GM23248 (cell line): ENCODE measurements around the gene SMIM26. TPM values are rescaled to one million over a fixed set of nuclear protein-coding genes. Genes with fewer than 3 reads are reported as not detected.

Experiments used
- DNase-seq: peaks from one replicate; pipeline ENCODE4 v3.0.0-alpha.2; 2015
- H2AFZ ChIP-seq: fragments of 200-600 bp; sonication (generic); 2 replicates; pipeline ENCODE4 v1.6.1; 2016; ENCODE audit warnings: antibody characterized with exemption
- H3F3A ChIP-seq: fragments of 200-600 bp; sonication (generic); 2 replicates; pipeline ENCODE4 v1.6.1; 2016; ENCODE audit warnings: mild to moderate bottlenecking, antibody characterized with exemption, mixed run types; ENCODE audit not compliant: insufficient read depth
- H3K27ac ChIP-seq: fragments of 200-600 bp; sonication (generic); 2 replicates; pipeline ENCODE4 v1.5.1; 2016; ENCODE audit warnings: mild to moderate bottlenecking
- H3K27me3 ChIP-seq: fragments of 200-600 bp; sonication (generic); replicated peaks from 2 replicates; pipeline ENCODE4 v1.6.1; 2016; ENCODE audit warnings: mild to moderate bottlenecking; ENCODE audit not compliant: insufficient read depth
- H3K36me3 ChIP-seq: fragments of 200-600 bp; sonication (generic); 2 replicates; pipeline ENCODE4 v1.6.1; 2016; ENCODE audit warnings: low read depth, mild to moderate bottlenecking
- H3K4me1 ChIP-seq: fragments of 200-600 bp; sonication (generic); 2 replicates; pipeline ENCODE4 v1.6.1; 2016; ENCODE audit warnings: mild to moderate bottlenecking; ENCODE audit not compliant: insufficient read depth
- H3K4me2 ChIP-seq: fragments of 200-600 bp; sonication (generic); one replicate; pipeline ENCODE4 v1.6.1; 2016; ENCODE audit warnings: mild to moderate bottlenecking; ENCODE audit not compliant: unreplicated experiment
- H3K4me3 ChIP-seq: fragments of 200-600 bp; sonication (generic); 2 replicates; pipeline ENCODE4 v1.5.1; 2016; ENCODE audit warnings: mild to moderate bottlenecking
- H3K79me2 ChIP-seq: fragments of 200-600 bp; sonication (generic); 2 replicates; pipeline ENCODE4 v1.6.1; 2016; ENCODE audit warnings: mild to moderate bottlenecking; ENCODE audit not compliant: insufficient read depth
- H3K9ac ChIP-seq: fragments of 200-600 bp; sonication (generic); 2 replicates; pipeline ENCODE4 v1.6.1; 2016; ENCODE audit warnings: mild to moderate bottlenecking
- H3K9me2 ChIP-seq: fragments of 200-600 bp; sonication (generic); 2 replicates; pipeline ENCODE4 v1.6.1; 2016; ENCODE audit warnings: mixed run types, mild to moderate bottlenecking, moderate library complexity; ENCODE audit not compliant: insufficient read depth
- H3K9me3 ChIP-seq: fragments of 200-600 bp; sonication (generic); one replicate; pipeline ENCODE4 v1.6.1; 2017; ENCODE audit warnings: low read depth
- H4K20me1 ChIP-seq: fragments of 200-600 bp; sonication (generic); 2 replicates; pipeline ENCODE4 v1.6.0; 2016; ENCODE audit not compliant: insufficient read depth
- EZH2 ChIP-seq: fragments of 200-600 bp; sonication (generic); IDR thresholded peaks from 2 replicates; pipeline ENCODE4 v1.6.1; 2018; ENCODE audit warnings: antibody characterized with exemption, mild to moderate bottlenecking; ENCODE audit not compliant: insufficient read depth, poor library complexity, severe bottlenecking
- EZH2phosphoT487 ChIP-seq: fragments of 200-600 bp; sonication (generic); IDR thresholded peaks from 2 replicates; pipeline ENCODE4 v1.6.1; 2018; ENCODE audit warnings: antibody characterized with exemption, moderate library complexity, mild to moderate bottlenecking, low read depth; ENCODE audit not compliant: insufficient read depth
- WGBS, 2 experiments: methylation state at CpG; one replicate each; pipeline ENCODE4 v1.1.6; 2015 to 2017; ENCODE audit warnings: low lambda C conversion rate in 2 of 2, low coverage in 1 of 2; ENCODE audit errors: missing lambda C conversion rate in 2 of 2; 5-methylcytosine and 5-hydroxymethylcytosine counted together
- in situ Hi-C: fragments of 300-500 bp; cut with MboI; formaldehyde crosslinking; loops from 2 replicates; pipeline ENCODE4 v1.15.0; 2020
- polyA plus RNA-seq: library from polyadenylated mRNA; unstranded; fragments of >200 nt; fragmentation: Nextera tagmentation; extraction: Ambion mirVana; gene quantifications from 2 replicates; pipeline ENCODE4 v1.2.1, GENCODE V29; 2016
- total RNA-seq: library from RNA; depleted of rRNA; stranded (reverse); fragments of >200 nt; shearing (Covaris generic); gene quantifications from 2 replicates; pipeline ENCODE4 v1.2.3, GENCODE V29; 2014

SMIM26 gene
- total and polyA plus RNA-seq, 2 experiments from 2014 or later, result 54.9 to 142 TPM

DNA sequence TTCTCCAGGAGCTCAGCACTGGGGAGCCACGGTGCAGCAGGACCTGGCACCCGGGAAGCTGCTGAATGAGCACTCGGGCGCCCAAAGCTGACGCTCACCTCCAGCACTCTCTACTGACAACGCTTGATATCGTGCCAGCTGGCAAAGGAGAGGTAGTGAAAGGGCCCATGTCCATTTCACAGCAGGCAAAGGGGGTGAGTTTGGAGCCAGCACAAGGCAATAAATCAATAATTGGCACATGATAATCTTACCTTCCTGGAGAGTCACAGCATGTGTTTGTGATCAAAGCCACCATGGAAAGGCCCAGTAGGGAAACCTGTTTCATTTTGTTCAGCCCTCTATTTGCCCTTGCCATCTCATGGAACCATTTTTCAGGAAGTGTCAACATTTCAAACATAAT, 23.3 kb upstream of the SMIM26 start:
- WGBS, 2 experiments, result 95 to 98% methylated on average over 7 of the region's 7 CpGs
- TF ChIP-seq EZH2, result no peak
- TF ChIP-seq EZH2phosphoT487, result no peak
- no peak overlapping the region for H2AFZ ChIP-seq
- no peak overlapping the region for H3K27ac ChIP-seq
- no peak overlapping the region for H3K9ac ChIP-seq
- H3K4me1 ChIP-seq, result peaks cover 20% of the 10 kb centered on the region
- no peaks in the 10 kb centered on the region for H3K79me2 ChIP-seq
- H3K4me2 ChIP-seq, result no peak overlapping the region
- H3K36me3 ChIP-seq, result peaks cover 10% of the 10 kb centered on the region
- H4K20me1 ChIP-seq, result no peaks in the 10 kb centered on the region
- no peak overlapping the region for H3K4me3 ChIP-seq
- H3K9me3 ChIP-seq, result no peaks in the 10 kb centered on the region
- in situ Hi-C loops, result no loop called here
- peaks cover 34% of the 10 kb centered on the region for H3F3A ChIP-seq
- H3K27me3 ChIP-seq, result no peaks in the 10 kb centered on the region
- DNase-seq, result no peak
- H3K9me2 ChIP-seq, result no peaks in the 10 kb centered on the region

DNA sequence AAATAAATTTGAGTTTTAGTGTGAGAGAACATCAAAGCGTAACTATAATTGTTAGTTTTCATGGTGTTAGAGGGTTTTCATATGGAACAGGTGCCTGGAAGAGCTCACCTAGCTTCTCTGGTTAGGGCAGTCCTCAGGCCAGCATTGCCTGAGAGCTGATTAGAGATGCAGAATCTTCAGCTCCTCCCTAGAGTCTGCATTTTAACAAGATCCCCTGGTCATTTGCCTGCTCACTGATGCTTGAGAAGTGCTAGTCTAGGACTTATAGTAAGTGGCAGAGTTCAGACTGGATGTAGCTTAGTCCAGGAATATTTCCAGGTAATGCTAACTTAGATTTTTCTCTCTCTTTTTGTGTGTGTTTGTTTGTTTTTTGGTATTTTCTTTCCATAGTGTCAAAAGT, 21.7 kb upstream of the SMIM26 start:
- Histone ChIP-seq H3K4me2 (no peak overlapping the region), H4K20me1 (no peaks in the 10 kb centered on the region), H3K36me3 (peaks cover 24% of the 10 kb centered on the region), H3K27me3 (no peaks in the 10 kb centered on the region), H3F3A (peaks cover 27% of the 10 kb centered on the region), H3K4me1 (peaks cover 20% of the 10 kb centered on the region), H3K9me2 (no peaks in the 10 kb centered on the region), H3K4me3 (no peak overlapping the region), H3K27ac (no peak overlapping the region), H3K9me3 (no peaks in the 10 kb centered on the region), H3K9ac (no peak overlapping the region), H3K79me2 (no peaks in the 10 kb centered on the region), H2AFZ (no peak overlapping the region)
- WGBS, 2 experiments, result 98 to 100% methylated on average over 1 of the region's 1 CpG
- no peak for TF ChIP-seq EZH2phosphoT487
- no peak for TF ChIP-seq EZH2
- in situ Hi-C loops, result no loop called here
- no peak for DNase-seq

- H3K9me2 ChIP-seq, result no peaks in the 10 kb centered on the region
- no peak overlapping the region for H3K4me2 ChIP-seq
- no peaks in the 10 kb centered on the region for H3K27me3 ChIP-seq
- WGBS, 2 experiments, result 98% methylated on average over 3 of the region's 3 CpGs
- H3K9ac ChIP-seq, result no peak overlapping the region
- H3K4me1 ChIP-seq, result peaks cover 4% of the 10 kb centered on the region; the same call in 1 of the 2 replicates
- peaks cover under 1% of the 10 kb centered on the region; the same call in 1 of the 2 replicates for H3F3A ChIP-seq
- H2AFZ ChIP-seq, result no peak overlapping the region
- no peak overlapping the region for H3K27ac ChIP-seq
- DNase-seq, result no peak
- in situ Hi-C loops, result no loop called here
- peaks cover 35% of the 10 kb centered on the region for H3K36me3 ChIP-seq
- H3K79me2 ChIP-seq, result no peaks in the 10 kb centered on the region
- no peak for TF ChIP-seq EZH2
- TF ChIP-seq EZH2phosphoT487, result no peak
- H3K4me3 ChIP-seq, result no peak overlapping the region
- H4K20me1 ChIP-seq, result no peaks in the 10 kb centered on the region
- H3K9me3 ChIP-seq, result no peaks in the 10 kb centered on the region
These were observed 18.8 kb upstream of the SMIM26 start for GRCh38 chr20:18548465-18548864.

DNA sequence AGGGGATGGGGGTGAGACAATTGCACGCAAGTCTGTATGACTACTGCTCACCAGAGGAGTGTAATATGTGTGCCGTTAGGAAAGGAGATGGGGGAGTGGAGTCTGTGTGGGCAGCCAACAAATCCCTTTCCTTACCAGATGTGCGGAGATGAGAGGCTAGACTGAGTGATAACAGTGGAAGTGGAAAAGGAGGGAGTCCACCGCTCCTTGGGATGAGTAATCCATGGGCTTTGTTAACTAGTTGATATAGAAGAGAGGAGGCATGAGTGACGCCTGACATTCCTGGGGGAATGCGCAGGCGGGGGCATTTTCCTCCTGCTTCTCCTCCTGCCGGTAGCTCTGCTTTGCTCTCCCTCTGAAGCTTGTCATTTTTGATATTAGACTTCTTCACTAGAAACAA, 13.5 kb upstream of the SMIM26 start:
- Histone ChIP-seq H3K27me3 (no peaks in the 10 kb centered on the region), H3K36me3 (peaks cover 40% of the 10 kb centered on the region; the same call in 1 of the 2 replicates), H4K20me1 (no peaks in the 10 kb centered on the region), H3K9me3 (no peaks in the 10 kb centered on the region), H3K27ac (no peak overlapping the region), H2AFZ (no peak overlapping the region), H3F3A (no peaks in the 10 kb centered on the region), H3K9ac (no peak overlapping the region), H3K9me2 (no peaks in the 10 kb centered on the region), H3K4me1 (no peaks in the 10 kb centered on the region), H3K4me2 (no peak overlapping the region), H3K79me2 (no peaks in the 10 kb centered on the region), H3K4me3 (no peak overlapping the region)
- WGBS, 2 experiments, result 97 to 98% methylated on average over 8 of the region's 8 CpGs
- no peak for DNase-seq
- TF ChIP-seq EZH2, result no peak
- TF ChIP-seq EZH2phosphoT487, result no peak
- in situ Hi-C loops, result no loop called here

- H3K79me2 ChIP-seq, result peaks cover 34% of the 10 kb centered on the region
- peak overlapping the region; percentile 91 for H3K4me2 ChIP-seq
- H3K27ac ChIP-seq, result peak overlapping the region; percentile 64
- in situ Hi-C loops, result no loop called here
- peak overlapping the region; percentile 89 for H3K9ac ChIP-seq
- H3K36me3 ChIP-seq, result peaks cover 13% of the 10 kb centered on the region; the same call in 1 of the 2 replicates
- TF ChIP-seq EZH2phosphoT487 (no peak), EZH2 (no peak)
- H3K9me3 ChIP-seq, result no peaks in the 10 kb centered on the region
- peak overlapping the region; percentile 97 for H2AFZ ChIP-seq
- no peaks in the 10 kb centered on the region for H4K20me1 ChIP-seq
- peaks cover 21% of the 10 kb centered on the region; the same call in 1 of the 2 replicates for H3F3A ChIP-seq
- H3K27me3 ChIP-seq, result no peaks in the 10 kb centered on the region
- H3K4me3 ChIP-seq, result peak overlapping the region; percentile 86
- peak; percentile 57 for DNase-seq
- H3K4me1 ChIP-seq, result peaks cover 6% of the 10 kb centered on the region; the same call in 1 of the 2 replicates
- H3K9me2 ChIP-seq, result no peaks in the 10 kb centered on the region
- 1% methylated on average over 6 of the region's 6 CpGs for WGBS, 2 experiments
These were observed 483 bp downstream of the SMIM26 start for GRCh38 chr20:18567739-18568091.
